Measurements from ENCODE around the gene ZNF354B. TPM values are rescaled to one million over a fixed set of nuclear protein-coding genes. Genes with fewer than 3 reads are reported as not detected.

Gene ZNF354B
- total and polyA plus RNA-seq, 2 experiments from 2014 or later: 9.0 to 12.3 TPM

DNA sequence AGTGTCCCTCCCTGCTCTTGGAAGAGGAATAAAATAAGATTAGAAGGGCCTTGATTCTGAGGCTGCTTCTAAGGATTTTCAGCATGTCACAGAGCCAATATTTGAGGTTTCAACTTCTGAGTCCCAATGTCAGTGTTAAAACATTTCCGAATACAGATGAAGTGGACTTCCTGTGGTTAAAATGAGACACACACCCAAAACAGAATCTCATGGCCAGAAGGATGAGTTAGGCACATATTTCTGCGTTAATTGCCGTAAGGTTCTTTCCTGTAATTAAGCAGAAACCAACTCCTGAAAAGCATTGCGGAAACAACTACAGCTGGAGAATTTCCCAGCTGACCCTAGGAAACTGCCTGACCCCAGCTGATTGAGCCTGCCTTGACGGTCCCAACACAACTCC is 10.4 kb upstream of the ZNF354B start:
- TF ChIP-seq, protein P1, sequence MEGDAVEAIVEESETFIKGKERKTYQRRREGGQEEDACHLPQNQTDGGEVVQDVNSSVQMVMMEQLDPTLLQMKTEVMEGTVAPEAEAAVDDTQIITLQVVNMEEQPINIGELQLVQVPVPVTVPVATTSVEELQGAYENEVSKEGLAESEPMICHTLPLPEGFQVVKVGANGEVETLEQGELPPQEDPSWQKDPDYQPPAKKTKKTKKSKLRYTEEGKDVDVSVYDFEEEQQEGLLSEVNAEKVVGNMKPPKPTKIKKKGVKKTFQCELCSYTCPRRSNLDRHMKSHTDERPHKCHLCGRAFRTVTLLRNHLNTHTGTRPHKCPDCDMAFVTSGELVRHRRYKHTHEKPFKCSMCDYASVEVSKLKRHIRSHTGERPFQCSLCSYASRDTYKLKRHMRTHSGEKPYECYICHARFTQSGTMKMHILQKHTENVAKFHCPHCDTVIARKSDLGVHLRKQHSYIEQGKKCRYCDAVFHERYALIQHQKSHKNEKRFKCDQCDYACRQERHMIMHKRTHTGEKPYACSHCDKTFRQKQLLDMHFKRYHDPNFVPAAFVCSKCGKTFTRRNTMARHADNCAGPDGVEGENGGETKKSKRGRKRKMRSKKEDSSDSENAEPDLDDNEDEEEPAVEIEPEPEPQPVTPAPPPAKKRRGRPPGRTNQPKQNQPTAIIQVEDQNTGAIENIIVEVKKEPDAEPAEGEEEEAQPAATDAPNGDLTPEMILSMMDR (conservative IDR thresholded peaks at IDR 0.05; ENCODE audit: low read depth in 2 of 2): no peak
- TF ChIP-seq, protein P2, sequence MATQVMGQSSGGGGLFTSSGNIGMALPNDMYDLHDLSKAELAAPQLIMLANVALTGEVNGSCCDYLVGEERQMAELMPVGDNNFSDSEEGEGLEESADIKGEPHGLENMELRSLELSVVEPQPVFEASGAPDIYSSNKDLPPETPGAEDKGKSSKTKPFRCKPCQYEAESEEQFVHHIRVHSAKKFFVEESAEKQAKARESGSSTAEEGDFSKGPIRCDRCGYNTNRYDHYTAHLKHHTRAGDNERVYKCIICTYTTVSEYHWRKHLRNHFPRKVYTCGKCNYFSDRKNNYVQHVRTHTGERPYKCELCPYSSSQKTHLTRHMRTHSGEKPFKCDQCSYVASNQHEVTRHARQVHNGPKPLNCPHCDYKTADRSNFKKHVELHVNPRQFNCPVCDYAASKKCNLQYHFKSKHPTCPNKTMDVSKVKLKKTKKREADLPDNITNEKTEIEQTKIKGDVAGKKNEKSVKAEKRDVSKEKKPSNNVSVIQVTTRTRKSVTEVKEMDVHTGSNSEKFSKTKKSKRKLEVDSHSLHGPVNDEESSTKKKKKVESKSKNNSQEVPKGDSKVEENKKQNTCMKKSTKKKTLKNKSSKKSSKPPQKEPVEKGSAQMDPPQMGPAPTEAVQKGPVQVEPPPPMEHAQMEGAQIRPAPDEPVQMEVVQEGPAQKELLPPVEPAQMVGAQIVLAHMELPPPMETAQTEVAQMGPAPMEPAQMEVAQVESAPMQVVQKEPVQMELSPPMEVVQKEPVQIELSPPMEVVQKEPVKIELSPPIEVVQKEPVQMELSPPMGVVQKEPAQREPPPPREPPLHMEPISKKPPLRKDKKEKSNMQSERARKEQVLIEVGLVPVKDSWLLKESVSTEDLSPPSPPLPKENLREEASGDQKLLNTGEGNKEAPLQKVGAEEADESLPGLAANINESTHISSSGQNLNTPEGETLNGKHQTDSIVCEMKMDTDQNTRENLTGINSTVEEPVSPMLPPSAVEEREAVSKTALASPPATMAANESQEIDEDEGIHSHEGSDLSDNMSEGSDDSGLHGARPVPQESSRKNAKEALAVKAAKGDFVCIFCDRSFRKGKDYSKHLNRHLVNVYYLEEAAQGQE (IDR thresholded peaks at IDR 0.05; ENCODE audit: unreplicated experiment): no peak
- TF ChIP-seq EZH2 (IDR thresholded peaks at IDR 0.05; ENCODE audit: low read depth, unreplicated experiment) (no peak), JUNB (IDR thresholded peaks at IDR 0.05; ENCODE audit: unreplicated experiment) (no peak), ZNF114 (CRISPR knock-in tag; IDR thresholded peaks at IDR 0.05) (no peak), STAT1 (IDR thresholded peaks at IDR 0.05; ENCODE audit: unreplicated experiment) (no peak), ZNF331 (CRISPR knock-in tag; IDR thresholded peaks at IDR 0.05; ENCODE audit: low read depth) (no peak)
- TF ChIP-seq, protein P3, sequence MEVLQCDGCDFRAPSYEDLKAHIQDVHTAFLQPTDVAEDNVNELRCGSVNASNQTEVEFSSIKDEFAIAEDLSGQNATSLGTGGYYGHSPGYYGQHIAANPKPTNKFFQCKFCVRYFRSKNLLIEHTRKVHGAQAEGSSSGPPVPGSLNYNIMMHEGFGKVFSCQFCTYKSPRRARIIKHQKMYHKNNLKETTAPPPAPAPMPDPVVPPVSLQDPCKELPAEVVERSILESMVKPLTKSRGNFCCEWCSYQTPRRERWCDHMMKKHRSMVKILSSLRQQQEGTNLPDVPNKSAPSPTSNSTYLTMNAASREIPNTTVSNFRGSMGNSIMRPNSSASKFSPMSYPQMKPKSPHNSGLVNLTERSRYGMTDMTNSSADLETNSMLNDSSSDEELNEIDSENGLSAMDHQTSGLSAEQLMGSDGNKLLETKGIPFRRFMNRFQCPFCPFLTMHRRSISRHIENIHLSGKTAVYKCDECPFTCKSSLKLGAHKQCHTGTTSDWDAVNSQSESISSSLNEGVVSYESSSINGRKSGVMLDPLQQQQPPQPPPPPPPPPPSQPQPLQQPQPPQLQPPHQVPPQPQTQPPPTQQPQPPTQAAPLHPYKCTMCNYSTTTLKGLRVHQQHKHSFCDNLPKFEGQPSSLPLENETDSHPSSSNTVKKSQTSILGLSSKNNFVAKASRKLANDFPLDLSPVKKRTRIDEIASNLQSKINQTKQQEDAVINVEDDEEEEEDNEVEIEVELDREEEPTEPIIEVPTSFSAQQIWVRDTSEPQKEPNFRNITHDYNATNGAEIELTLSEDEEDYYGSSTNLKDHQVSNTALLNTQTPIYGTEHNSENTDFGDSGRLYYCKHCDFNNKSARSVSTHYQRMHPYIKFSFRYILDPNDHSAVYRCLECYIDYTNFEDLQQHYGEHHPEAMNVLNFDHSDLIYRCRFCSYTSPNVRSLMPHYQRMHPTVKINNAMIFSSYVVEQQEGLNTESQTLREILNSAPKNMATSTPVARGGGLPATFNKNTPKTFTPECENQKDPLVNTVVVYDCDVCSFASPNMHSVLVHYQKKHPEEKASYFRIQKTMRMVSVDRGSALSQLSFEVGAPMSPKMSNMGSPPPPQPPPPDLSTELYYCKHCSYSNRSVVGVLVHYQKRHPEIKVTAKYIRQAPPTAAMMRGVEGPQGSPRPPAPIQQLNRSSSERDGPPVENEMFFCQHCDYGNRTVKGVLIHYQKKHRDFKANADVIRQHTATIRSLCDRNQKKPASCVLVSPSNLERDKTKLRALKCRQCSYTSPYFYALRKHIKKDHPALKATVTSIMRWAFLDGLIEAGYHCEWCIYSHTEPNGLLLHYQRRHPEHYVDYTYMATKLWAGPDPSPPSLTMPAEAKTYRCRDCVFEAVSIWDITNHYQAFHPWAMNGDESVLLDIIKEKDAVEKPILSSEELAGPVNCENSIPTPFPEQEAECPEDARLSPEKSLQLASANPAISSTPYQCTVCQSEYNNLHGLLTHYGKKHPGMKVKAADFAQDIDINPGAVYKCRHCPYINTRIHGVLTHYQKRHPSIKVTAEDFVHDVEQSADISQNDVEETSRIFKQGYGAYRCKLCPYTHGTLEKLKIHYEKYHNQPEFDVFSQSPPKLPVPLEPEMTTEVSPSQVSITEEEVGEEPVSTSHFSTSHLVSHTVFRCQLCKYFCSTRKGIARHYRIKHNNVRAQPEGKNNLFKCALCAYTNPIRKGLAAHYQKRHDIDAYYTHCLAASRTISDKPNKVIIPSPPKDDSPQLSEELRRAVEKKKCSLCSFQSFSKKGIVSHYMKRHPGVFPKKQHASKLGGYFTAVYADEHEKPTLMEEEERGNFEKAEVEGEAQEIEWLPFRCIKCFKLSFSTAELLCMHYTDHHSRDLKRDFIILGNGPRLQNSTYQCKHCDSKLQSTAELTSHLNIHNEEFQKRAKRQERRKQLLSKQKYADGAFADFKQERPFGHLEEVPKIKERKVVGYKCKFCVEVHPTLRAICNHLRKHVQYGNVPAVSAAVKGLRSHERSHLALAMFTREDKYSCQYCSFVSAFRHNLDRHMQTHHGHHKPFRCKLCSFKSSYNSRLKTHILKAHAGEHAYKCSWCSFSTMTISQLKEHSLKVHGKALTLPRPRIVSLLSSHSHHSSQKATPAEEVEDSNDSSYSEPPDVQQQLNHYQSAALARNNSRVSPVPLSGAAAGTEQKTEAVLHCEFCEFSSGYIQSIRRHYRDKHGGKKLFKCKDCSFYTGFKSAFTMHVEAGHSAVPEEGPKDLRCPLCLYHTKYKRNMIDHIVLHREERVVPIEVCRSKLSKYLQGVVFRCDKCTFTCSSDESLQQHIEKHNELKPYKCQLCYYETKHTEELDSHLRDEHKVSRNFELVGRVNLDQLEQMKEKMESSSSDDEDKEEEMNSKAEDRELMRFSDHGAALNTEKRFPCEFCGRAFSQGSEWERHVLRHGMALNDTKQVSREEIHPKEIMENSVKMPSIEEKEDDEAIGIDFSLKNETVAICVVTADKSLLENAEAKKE (CRISPR knock-in tag; IDR thresholded peaks at IDR 0.05): no peak
- Histone ChIP-seq H3K9me2 (ENCODE audit: insufficient read depth) (no peaks in the 10 kb centered on the region), H3K79me2 (replicated peaks; ENCODE audit: insufficient read depth) (no peaks in the 10 kb centered on the region), H3K27me3 (ENCODE audit: insufficient read depth) (no peaks in the 10 kb centered on the region), H3K36me3 (ENCODE audit: insufficient read depth) (no peaks in the 10 kb centered on the region), H3K27ac (ENCODE audit: low read depth) (no peak overlapping the region), H3K4me2 (no peak overlapping the region), H4K20me1 (replicated peaks; ENCODE audit: insufficient read depth) (no peaks in the 10 kb centered on the region), H3F3A (replicated peaks; ENCODE audit: low read depth) (no peaks in the 10 kb centered on the region), H2AFZ (no peak overlapping the region), H3K4me1 (ENCODE audit: insufficient read depth) (no peaks in the 10 kb centered on the region), H3K4me3 (no peak overlapping the region)
- no peaks in the 10 kb centered on the region for H3K27me3 Mint-ChIP-seq (ENCODE audit: insufficient read depth, low read depth, poor library complexity)
- peaks cover 86% of the 10 kb centered on the region for H3K9me3 Mint-ChIP-seq
- ATAC-seq (no peak), DNase-seq (ENCODE audit: low spot score) (no peak)
- no peaks in the 10 kb centered on the region for H3K4me1 Mint-ChIP-seq
- H3K36me3 Mint-ChIP-seq (ENCODE audit: low read depth): peaks cover 4% of the 10 kb centered on the region; the same call in 2 of the 3 replicates
- no peak overlapping the region for H3K4me3 Mint-ChIP-seq
- H3K27ac Mint-ChIP-seq: no peak overlapping the region

All from GM23338 (cell line).